GM19099 (cell line): ENCODE results near the gene KRT25.

Experiments
- POLR2A ChIP-seq: IDR thresholded peaks from 3 replicates; pipeline ENCODE4 v1.6.1; 2011; ENCODE audit warnings: low read depth; ENCODE audit not compliant: insufficient read length; ENCODE audit errors: extremely low read depth

KRT25 gene

DNA sequence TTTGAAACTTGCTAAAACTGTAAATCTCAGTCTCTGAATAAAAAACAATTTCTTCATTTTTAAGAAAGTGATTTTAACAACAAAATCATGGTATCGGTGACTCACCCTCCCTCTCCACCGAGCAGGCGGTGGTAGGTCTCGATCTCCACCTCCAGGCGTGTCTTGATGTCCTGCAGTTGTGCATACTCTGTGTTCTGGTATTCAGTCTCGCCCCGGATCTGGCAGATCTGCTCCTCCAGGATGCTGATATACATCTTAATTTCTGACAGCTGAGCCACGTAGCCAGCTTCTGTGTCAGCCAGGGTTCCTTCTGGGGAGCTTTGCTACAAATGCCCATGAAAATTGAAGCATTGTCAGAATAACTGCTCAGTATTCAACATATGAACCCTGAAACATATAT lies 36.2 kb downstream of the KRT25 start:
- TF ChIP-seq POLR2A: no peak

DNA sequence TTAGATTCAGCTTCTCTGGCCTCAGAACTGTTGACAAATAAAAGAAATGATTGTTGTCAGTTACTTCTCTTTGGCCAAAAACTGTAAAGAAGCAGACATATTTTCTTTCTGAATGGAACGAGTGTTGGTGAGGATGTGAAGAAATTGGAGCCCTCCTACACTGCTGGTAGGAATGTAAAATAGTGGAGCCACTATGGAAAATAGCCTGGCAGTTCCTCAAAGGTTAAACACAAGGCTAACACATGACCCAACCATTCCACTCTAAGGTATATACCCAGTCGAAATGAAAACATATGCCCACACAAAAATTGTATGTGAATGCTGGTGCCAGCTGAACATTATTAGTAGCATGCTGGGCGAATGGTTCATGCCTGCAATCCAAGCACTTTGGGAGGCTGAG lies 37.4 kb downstream of the KRT25 start:
- no peak for TF ChIP-seq POLR2A

DNA sequence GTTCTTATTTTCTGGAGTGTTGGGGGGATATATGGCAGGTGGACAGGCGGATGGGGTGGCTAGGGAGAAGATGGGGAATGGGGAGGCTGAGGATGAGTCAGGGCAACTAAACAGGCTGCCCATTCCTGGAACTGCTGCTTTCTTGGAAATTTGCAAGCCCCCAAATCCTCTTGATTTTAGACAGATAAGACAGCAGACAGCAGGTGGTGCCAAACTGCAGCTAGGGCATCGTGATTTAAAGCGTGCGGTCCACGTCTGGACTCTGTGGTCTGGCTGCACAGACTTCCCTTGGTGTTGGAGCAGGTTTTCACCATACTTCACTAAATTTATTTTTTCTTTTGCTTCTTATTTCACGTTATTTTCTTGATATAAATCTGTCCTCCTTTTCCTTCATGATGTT lies 40.7 kb downstream of the KRT25 start:
- TF ChIP-seq POLR2A: no peak

- no peak for TF ChIP-seq POLR2A
Measured at GRCh38 chr17:40707745-40708144, 47.4 kb downstream of the KRT25 start.

GRCh38 chr17:40705584-40705983 lies 49.5 kb downstream of the KRT25 start:
- no peak for TF ChIP-seq POLR2A

- TF ChIP-seq POLR2A: no peak
Measured at GRCh38 chr17:40703652-40704051, 51.5 kb downstream of the KRT25 start, which contains the start of gene KRT24. KRT24 (minus strand) TSS chr17:40703752; CDS start chr17:40703693, 59 bp downstream.

- TF ChIP-seq POLR2A: no peak
Measured at GRCh38 chr17:40702271-40702670, 52.9 kb downstream of the KRT25 start.

DNA sequence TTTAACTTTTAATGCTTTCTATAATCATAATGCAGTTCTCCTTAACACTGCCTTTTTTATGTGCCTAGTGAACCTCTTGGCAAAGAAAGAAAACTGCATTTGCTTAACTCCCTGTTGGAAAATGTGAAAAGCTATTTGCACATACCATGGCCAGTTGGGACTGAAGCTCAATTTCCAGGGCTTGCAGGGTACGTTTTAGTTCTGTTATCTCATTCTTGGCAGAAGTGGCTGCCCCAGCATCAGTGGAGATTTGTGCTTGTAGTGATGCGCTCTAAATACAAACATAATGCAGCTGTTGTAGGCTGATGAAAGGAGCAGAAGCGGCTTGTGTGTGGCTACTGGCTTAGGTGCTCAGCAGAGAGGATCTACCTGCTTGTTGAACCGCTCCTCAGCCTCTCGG lies 55.3 kb downstream of the KRT25 start:
- TF ChIP-seq POLR2A: no peak

GRCh38 chr17:40699371-40699770 lies 55.8 kb downstream of the KRT25 start:
- no peak for TF ChIP-seq POLR2A
